HL-60 (cell line): ENCODE data around the gene LGALS9B.
"Not testable (repeated sequence)": the region's sequence is repeated elsewhere in the genome, so short reads cannot be mapped to it uniquely, and the experiment has no call there.

ENCODE experiments used
- DNase-seq, 2 experiments: peaks; one replicate each; pipeline ENCODE4 v3.0.0-alpha.2; 2010 to 2020; ENCODE audit warnings: low read depth in 1 of 2, low spot score in 1 of 2
- H3K27ac ChIP-seq: fragments of 250-450 bp; sonication (Bioruptor Pico); replicated peaks from 2 replicates; pipeline ENCODE4 v1.5.1; 2020; ENCODE audit warnings: mild to moderate bottlenecking, moderate library complexity
- H3K27me3 ChIP-seq: fragments of 250-450 bp; sonication (Bioruptor Pico); 2 replicates; pipeline ENCODE4 v1.5.1; 2021; ENCODE audit warnings: mild to moderate bottlenecking, moderate library complexity; ENCODE audit not compliant: insufficient read depth, poor library complexity, severe bottlenecking
- H3K4me3 ChIP-seq: replicated peaks from 2 replicates; pipeline ENCODE4 v1.5.1; 2011; ENCODE audit warnings: mild to moderate bottlenecking, control low read depth, low read length; ENCODE audit not compliant: insufficient read depth

The LGALS9B gene

DNA sequence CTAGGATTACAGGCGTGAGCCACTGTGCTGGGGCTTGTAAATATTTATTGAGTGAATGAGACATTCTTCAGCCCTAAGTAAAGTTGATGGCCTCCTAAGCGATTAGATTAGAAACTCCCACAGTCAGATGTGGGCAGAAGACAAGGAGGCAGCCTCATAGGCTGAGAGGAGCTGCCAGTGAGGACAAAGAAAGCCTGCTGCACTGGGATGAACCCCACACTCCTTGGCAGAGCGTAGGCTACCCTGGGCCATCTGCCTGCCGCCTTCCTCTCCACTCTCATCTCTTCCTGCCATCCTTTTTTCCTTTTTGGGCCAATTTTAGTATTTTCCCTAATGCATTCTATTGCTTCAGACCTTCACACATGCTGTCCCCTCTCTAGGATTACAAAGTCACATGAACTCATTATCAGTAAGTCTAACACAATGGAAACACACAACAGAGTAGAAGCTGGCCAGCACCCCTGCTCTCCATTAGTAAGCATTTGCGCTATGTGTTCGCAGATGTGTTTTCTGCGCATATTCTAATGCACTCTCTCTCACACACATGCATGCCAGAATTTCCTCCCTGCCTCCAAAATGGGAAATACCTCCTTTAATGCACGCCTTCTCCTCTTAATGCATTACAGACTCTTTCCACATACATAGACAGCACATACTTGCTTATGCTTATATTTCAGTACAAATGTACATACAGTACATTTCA, 12.7 kb upstream of the LGALS9B start:
- not testable (repeated sequence) for DNase-seq, H3K27ac ChIP-seq, H3K27me3 ChIP-seq, H3K4me3 ChIP-seq

- not testable (repeated sequence) for H3K27ac ChIP-seq, H3K4me3 ChIP-seq, DNase-seq, H3K27me3 ChIP-seq
Measured at GRCh38 chr17:20477398-20478071, 10.2 kb upstream of the LGALS9B start.

GRCh38 chr17:20475137-20475831, 7.9 kb upstream of the LGALS9B start:
- H3K27ac ChIP-seq, H3K4me3 ChIP-seq, DNase-seq, H3K27me3 ChIP-seq: not testable (repeated sequence)

GRCh38 chr17:20474081-20474480, 6.7 kb upstream of the LGALS9B start:
- H3K4me3 ChIP-seq, DNase-seq, H3K27ac ChIP-seq, H3K27me3 ChIP-seq: not testable (repeated sequence)

DNA sequence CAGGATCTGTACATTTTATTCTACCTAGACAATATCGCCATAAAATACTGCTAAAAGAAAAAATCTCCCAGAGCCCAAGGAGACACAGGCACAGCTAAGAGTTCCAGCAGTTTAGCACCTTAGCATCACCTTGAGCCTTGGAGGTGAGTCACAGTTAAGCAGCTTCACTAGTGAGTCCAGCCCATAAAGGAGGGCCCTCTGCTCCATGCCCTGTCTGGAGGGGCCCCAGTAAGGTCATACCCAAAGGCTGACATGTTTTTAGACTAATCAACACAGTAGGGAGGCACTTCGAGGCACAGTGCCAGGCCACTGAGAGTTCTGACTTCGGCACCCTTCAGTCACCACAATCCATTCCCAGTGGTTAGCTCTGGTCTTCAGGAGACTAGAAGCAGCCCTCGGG, 2.6 kb upstream of the LGALS9B start:
- not testable (repeated sequence) for H3K27ac ChIP-seq, H3K4me3 ChIP-seq, DNase-seq, H3K27me3 ChIP-seq

DNA sequence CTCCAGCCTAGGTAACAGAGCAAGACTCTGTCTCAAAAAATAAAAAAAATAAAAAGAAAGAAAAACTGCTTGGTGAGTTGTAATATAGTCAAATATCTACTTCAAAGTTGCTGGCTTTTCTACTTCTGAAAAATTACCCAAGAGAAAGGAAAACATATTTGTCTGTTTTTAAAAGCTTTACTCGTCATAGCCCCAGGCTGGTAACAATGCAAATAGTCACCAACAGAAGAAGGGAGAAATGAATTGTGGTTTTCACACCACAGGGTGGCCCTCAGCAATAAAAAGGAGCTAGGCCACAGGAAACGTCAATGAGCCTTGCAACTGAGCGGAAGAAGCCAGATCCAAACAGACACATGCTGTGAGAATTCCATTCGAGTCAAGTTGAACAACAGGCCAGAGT, 1.8 kb upstream of the LGALS9B start:
- H3K27ac ChIP-seq, H3K4me3 ChIP-seq, H3K27me3 ChIP-seq, DNase-seq: not testable (repeated sequence)

DNA sequence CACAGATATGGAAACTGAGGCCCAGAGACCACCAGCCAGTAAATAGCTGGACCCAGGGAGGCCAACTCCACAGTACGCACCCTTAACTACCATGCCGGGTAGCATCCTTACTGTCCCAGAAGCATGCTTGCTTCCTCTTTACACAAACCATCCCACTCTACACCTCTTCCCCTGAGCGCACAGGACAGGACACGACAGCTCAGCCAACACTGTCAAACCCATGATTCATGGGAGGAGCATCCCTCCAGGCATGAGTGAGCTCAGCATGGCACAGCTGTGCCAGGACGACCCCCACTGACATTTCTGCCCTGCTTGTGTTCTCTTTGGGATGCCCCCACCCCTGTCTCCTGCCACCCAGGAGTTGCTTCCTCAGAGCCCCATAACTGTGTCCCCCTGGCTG, 340 bp downstream of the LGALS9B start:
- not testable (repeated sequence) for H3K4me3 ChIP-seq, H3K27ac ChIP-seq, DNase-seq, H3K27me3 ChIP-seq

DNA sequence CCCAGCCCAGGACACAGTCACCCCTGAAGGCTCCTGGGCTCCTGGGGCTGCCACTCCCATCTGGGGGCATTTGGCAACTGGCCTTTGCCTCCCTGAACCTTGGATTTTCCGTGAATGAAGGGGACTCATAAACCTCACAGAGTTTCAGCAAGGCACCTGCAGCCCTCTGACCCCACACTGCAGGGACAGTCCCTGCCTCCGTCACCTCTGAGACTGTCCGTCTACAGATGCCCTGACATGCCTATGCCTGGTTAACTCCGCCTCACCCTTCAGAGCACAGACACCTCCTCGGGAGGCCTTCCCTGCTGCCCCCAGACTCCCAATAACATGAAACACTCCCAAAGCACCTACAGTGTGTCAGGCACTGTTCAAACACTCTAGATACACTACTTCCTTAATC, 786 bp downstream of the LGALS9B start:
- H3K27ac ChIP-seq, H3K27me3 ChIP-seq, DNase-seq: not testable (repeated sequence)

DNA sequence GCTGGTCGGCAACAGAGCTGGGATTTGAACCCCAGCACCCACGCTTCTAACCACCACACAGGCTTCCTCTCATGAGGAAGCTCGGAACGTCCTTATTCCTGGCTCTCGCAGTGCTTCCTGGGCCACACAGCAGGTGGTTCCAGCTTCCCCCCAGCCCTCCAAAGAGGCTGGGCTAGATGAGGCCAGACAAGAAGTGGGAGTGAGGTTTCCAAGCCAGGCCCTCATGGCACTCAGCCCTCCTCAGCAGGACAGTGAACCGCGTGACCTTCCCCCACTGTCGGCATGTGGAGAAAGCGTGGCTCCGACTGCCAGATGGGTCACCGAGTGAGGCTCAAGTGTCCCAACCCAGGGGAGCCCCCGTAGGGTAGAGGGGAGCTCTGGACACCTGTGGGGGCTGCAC, 1.8 kb downstream of the LGALS9B start:
- H3K27ac ChIP-seq, H3K27me3 ChIP-seq, DNase-seq, H3K4me3 ChIP-seq: not testable (repeated sequence)

More for the DNA sequence above, 786 bp downstream of the LGALS9B start:
- not testable (repeated sequence) for H3K4me3 ChIP-seq

DNA sequence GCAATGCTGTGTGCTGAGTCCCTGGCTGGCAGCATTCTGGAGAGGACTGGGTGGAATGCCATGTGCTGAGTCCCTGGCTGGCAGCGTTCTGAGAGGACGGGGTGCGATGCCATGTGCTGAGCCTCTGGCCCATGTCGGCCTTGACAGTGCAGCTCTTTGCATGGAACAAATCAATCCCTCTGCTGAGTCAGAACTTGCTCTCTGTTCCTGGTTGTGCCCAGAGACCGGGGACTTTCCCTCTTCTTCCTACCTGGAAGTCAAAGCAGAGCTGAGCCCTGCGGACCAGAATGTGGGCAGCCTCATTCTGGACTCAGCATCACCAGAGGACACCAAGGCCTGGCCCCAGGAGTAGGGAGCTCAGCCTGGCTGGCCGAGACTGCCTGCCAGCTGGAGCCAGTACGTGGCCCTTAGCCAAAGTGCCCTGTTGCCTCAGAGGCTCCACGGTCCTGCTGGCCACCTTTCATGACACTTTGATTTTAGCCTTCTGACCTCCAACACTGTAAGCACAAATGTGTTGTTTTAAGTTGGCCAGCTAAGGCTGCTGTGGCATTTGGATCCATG, 2.4 kb downstream of the LGALS9B start:
- not testable (repeated sequence) for H3K27me3 ChIP-seq, H3K27ac ChIP-seq, DNase-seq, H3K4me3 ChIP-seq

- H3K27me3 ChIP-seq, H3K27ac ChIP-seq, H3K4me3 ChIP-seq, DNase-seq: not testable (repeated sequence)
Measured at GRCh38 chr17:20462158-20462557, 5.2 kb downstream of the LGALS9B start.

DNA sequence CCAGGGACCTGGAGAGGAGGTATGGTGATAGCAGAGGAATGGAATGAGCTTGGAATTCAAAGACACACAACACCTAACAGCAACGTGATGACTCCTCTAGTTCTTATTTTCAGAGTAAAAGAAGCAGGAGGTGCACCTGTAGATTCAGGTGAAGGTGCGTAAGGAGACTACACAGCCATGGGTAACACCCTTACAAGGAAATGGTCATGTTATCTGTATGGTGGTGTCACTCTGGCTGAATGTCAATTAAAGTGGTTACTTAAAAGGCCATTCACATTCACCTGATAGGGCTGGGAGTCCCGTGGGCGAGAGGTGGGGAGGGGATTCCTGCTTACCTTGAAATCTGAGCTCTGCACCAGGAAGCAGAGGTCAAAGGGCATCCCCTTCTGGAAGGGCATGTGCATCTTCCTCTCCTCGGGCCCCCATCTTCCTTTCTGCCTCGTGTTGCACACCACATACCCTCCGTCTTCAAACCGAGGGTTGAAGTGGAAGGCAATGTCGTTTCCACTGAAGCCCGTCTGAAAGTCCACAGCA, 9.4 kb downstream of the LGALS9B start:
- not testable (repeated sequence) for H3K4me3 ChIP-seq, H3K27me3 ChIP-seq, DNase-seq, H3K27ac ChIP-seq

DNA sequence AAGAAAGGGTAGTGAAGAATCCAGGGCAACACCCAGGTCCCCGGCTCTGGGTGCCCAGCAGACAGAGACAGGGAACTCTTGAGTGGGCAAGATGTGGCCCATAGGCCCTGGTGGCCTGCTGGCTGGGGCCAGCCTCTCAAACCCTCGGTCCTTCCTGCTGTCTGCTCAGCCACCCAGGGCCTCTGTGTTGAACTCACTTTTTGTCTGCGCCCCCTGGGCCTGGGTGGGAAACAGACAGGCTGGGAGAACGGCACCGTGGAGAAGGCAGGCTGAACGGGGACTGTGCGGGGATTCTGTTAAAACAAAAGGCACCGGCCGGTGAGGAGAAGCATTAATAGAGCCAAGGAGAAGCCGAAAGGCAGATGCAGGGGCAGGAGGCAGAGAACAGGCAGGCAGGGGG, 12.2 kb downstream of the LGALS9B start:
- H3K4me3 ChIP-seq, H3K27ac ChIP-seq, DNase-seq, H3K27me3 ChIP-seq: not testable (repeated sequence)

GRCh38 chr17:20453820-20454434, 13.4 kb downstream of the LGALS9B start:
- H3K27ac ChIP-seq, H3K27me3 ChIP-seq, DNase-seq, H3K4me3 ChIP-seq: not testable (repeated sequence)
